ENCODE data around the gene PDE1A.
A peak's percentile ranks its signal among the peaks of the same experiment; 100 is the strongest.
"Not testable (repeated sequence)": the region's sequence is repeated elsewhere in the genome, so short reads cannot be mapped to it uniquely, and the experiment has no call there.

The PDE1A gene

GRCh38 chr2:182358601-182359000 is 68.2 kb downstream of the PDE1A start:
- no peak for DNase-seq (ENCODE audit: low read depth)

- DNase-seq (ENCODE audit: low read depth) = no peak
Observed at GRCh38 chr2:182355815-182356214, 71.0 kb downstream of the PDE1A start.

- no peak for DNase-seq (ENCODE audit: low read depth)
Observed at GRCh38 chr2:182351427-182351826, 75.4 kb downstream of the PDE1A start.

- DNase-seq (ENCODE audit: low read depth) = no peak
Observed at GRCh38 chr2:182349268-182349667, 77.6 kb downstream of the PDE1A start.

GRCh38 chr2:182345384-182345783 is 81.5 kb downstream of the PDE1A start:
- no peak for DNase-seq (ENCODE audit: low read depth)

GRCh38 chr2:182330451-182331305 is 96.2 kb downstream of the PDE1A start:
- DNase-seq (ENCODE audit: low read depth) = peak; percentile 76

GRCh38 chr2:182324665-182325064 is 102.2 kb downstream of the PDE1A start:
- peak; percentile 47 for DNase-seq (ENCODE audit: low read depth)

GRCh38 chr2:182321096-182321495 is 105.7 kb downstream of the PDE1A start:
- no peak for DNase-seq (ENCODE audit: low read depth)

GRCh38 chr2:182319556-182320505 is 107.0 kb downstream of the PDE1A start:
- no peak for DNase-seq (ENCODE audit: low read depth)

GRCh38 chr2:182318466-182319220 is 108.2 kb downstream of the PDE1A start:
- no peak for DNase-seq (ENCODE audit: low read depth)

GRCh38 chr2:182316950-182317349 is 109.9 kb downstream of the PDE1A start:
- no peak for DNase-seq (ENCODE audit: low read depth)

- DNase-seq (ENCODE audit: low read depth) = no peak
Observed at GRCh38 chr2:182302972-182303371, 123.9 kb downstream of the PDE1A start.

GRCh38 chr2:182302174-182302573 is 124.7 kb downstream of the PDE1A start:
- peak; percentile 70 for DNase-seq (ENCODE audit: low read depth)

GRCh38 chr2:182301093-182301492 is 125.7 kb downstream of the PDE1A start:
- no peak for DNase-seq (ENCODE audit: low read depth)

GRCh38 chr2:182300608-182301007 is 126.2 kb downstream of the PDE1A start:
- DNase-seq (ENCODE audit: low read depth) = no peak

- DNase-seq (ENCODE audit: low read depth) = no peak
Observed at GRCh38 chr2:182299632-182300031, 127.2 kb downstream of the PDE1A start.

- no peak for DNase-seq (ENCODE audit: low read depth)
Observed at GRCh38 chr2:182298456-182298855, 128.4 kb downstream of the PDE1A start.

- no peak for DNase-seq (ENCODE audit: low read depth)
Observed at GRCh38 chr2:182291296-182291695, 135.5 kb downstream of the PDE1A start.

- no peak for DNase-seq (ENCODE audit: low read depth)
Observed at GRCh38 chr2:182283512-182283911, 143.3 kb downstream of the PDE1A start.

GRCh38 chr2:182281276-182281675 is 145.6 kb downstream of the PDE1A start:
- DNase-seq (ENCODE audit: low read depth) = no peak

GRCh38 chr2:182280118-182280517 is 146.7 kb downstream of the PDE1A start:
- DNase-seq (ENCODE audit: low read depth) = no peak

- DNase-seq (ENCODE audit: low read depth) = not testable (repeated sequence)
Observed at GRCh38 chr2:182276662-182277061, 150.2 kb downstream of the PDE1A start.

All from stromal cell of bone marrow (primary cell).